HFFc6 (cell line): Measurements from ENCODE around the gene HIVEP3. TPM values are rescaled to one million over a fixed set of nuclear protein-coding genes. Genes with fewer than 3 reads are reported as not detected.

Source experiments
- DNase-seq: peaks from one replicate; pipeline ENCODE4 v3.0.0-alpha.2; 2018
- H3K27ac Mint-ChIP-seq: 2 replicates; pipeline ENCODE4 v1.8.0; 2020; ENCODE audit warnings: mild to moderate bottlenecking, mixed read lengths
- H3K27me3 Mint-ChIP-seq: 2 replicates; pipeline ENCODE4 v1.8.0; 2021; ENCODE audit warnings: mild to moderate bottlenecking, moderate library complexity, mixed read lengths; ENCODE audit not compliant: insufficient read depth
- H3K36me3 Mint-ChIP-seq: 2 replicates; pipeline ENCODE4 v1.8.0; 2021; ENCODE audit warnings: low read depth, mixed read lengths
- H3K4me1 Mint-ChIP-seq: 2 replicates; pipeline ENCODE4 v1.8.0; 2020; ENCODE audit warnings: low read depth, mixed read lengths
- H3K4me3 Mint-ChIP-seq: 2 replicates; pipeline ENCODE4 v1.8.0; 2020; ENCODE audit warnings: mild to moderate bottlenecking, moderate library complexity, mixed read lengths
- H3K9me3 Mint-ChIP-seq: 2 replicates; pipeline ENCODE4 v1.8.0; 2020; ENCODE audit warnings: mild to moderate bottlenecking, mixed read lengths
- total RNA-seq, 6 experiments: library from RNA; stranded (reverse); fragmentation: NEBNext Ultra II Directional; extraction: Animal tissue kit (Norgen Biotek cat#: 25700); gene quantifications; 2 replicates in 1 of 6; 3 replicates in 5 of 6; pipeline ENCODE4 v1.2.3, GENCODE V29; 2021
- TF ChIP-seq, protein P1 (sequence below): fragments of 200-600 bp; sonication (generic); IDR thresholded peaks from 2 replicates; pipeline ENCODE4 v1.5.0; 2021; ENCODE audit warnings: antibody characterized with exemption, mild to moderate bottlenecking

HIVEP3 gene
- total RNA-seq, 6 experiments from 2014 or later: 7.0 to 9.7 (median 7.9) TPM

- H3K4me3 Mint-ChIP-seq: no peak overlapping the region
- H3K36me3 Mint-ChIP-seq: peaks cover 4% of the 10 kb centered on the region
- H3K4me1 Mint-ChIP-seq: peaks cover 17% of the 10 kb centered on the region
- H3K27ac Mint-ChIP-seq: no peak overlapping the region
- DNase-seq: no peak
- H3K27me3 Mint-ChIP-seq: peaks cover under 1% of the 10 kb centered on the region; the same call in 1 of the 2 replicates
- TF ChIP-seq, protein P1, sequence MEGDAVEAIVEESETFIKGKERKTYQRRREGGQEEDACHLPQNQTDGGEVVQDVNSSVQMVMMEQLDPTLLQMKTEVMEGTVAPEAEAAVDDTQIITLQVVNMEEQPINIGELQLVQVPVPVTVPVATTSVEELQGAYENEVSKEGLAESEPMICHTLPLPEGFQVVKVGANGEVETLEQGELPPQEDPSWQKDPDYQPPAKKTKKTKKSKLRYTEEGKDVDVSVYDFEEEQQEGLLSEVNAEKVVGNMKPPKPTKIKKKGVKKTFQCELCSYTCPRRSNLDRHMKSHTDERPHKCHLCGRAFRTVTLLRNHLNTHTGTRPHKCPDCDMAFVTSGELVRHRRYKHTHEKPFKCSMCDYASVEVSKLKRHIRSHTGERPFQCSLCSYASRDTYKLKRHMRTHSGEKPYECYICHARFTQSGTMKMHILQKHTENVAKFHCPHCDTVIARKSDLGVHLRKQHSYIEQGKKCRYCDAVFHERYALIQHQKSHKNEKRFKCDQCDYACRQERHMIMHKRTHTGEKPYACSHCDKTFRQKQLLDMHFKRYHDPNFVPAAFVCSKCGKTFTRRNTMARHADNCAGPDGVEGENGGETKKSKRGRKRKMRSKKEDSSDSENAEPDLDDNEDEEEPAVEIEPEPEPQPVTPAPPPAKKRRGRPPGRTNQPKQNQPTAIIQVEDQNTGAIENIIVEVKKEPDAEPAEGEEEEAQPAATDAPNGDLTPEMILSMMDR: no peak
- H3K9me3 Mint-ChIP-seq: no peaks in the 10 kb centered on the region; the same call in 1 of the 2 replicates
These were observed 386.3 kb downstream of the HIVEP3 start for GRCh38 chr1:41532206-41532975.

DNA sequence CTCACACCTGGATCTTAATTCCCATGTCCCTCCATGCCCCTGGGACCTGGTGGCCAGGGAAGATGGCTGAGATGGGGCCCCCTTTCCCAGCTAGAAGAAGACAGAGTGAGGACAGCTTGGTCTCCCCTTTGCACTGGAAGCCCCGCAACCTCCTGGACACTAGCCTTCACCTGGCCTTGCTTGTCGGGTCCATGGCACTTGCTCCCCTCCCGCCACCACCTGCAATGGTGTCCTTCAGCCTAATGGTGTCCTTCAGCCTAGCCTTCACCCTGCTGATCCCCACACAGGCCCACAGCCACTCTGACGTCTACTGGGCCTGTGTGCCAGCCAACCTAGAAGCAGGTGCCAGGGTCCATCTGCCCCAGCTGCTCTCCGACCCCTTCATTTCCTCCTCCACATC lies 388.3 kb downstream of the HIVEP3 start:
- TF ChIP-seq, protein P1: no peak
- no peak overlapping the region for H3K4me3 Mint-ChIP-seq
- no peaks in the 10 kb centered on the region; the same call in 1 of the 2 replicates for H3K9me3 Mint-ChIP-seq
- DNase-seq: no peak
- no peak overlapping the region for H3K27ac Mint-ChIP-seq
- H3K4me1 Mint-ChIP-seq: no peaks in the 10 kb centered on the region
- no peaks in the 10 kb centered on the region; the same call in 1 of the 2 replicates for H3K27me3 Mint-ChIP-seq
- H3K36me3 Mint-ChIP-seq: peaks cover 4% of the 10 kb centered on the region

GRCh38 chr1:41529621-41530395 lies 388.9 kb downstream of the HIVEP3 start:
- no peak for DNase-seq
- Mint-ChIP-seq H3K4me1 (no peaks in the 10 kb centered on the region), H3K9me3 (no peaks in the 10 kb centered on the region; the same call in 1 of the 2 replicates), H3K36me3 (peaks cover 4% of the 10 kb centered on the region), H3K4me3 (no peak overlapping the region), H3K27ac (no peak overlapping the region), H3K27me3 (no peaks in the 10 kb centered on the region; the same call in 1 of the 2 replicates)
- TF ChIP-seq, protein P1: no peak

DNA sequence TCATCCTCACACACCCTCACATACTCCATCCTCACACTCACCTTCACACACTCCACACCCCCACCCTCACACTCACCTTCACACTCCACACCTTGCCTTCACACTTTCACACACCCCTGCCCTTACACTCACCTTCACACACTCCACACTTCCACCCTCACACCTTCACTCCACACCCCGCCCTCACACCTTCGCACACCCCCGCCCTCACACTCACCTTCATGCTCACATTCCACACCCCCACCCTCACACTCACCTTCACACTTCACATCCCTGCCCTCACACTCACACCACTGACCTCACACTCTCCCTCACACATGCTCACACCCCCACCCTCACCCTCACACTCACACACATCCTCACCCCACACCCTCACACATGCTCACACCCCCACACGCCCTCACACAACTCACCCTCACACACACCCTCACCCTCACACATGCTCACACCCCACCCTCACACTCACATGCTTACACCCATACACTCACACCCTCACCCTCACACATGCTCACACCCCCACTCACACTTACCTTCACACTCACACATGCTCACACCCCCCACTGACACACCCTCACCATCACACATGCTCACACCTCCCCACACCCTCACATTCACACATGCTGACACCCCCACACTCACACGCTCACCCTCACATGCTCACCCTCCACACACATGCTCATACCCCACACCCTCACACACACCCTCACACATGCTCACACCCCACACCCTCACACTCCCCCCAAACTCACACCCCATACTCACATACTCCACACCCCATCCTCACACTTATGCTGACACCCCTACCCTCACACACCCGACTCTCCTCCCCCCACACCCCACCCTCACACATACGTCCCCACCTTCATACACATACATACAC lies 389.8 kb downstream of the HIVEP3 start:
- Mint-ChIP-seq H3K36me3 (peaks cover 4% of the 10 kb centered on the region), H3K9me3 (no peaks in the 10 kb centered on the region; the same call in 1 of the 2 replicates), H3K27ac (no peak overlapping the region), H3K27me3 (no peaks in the 10 kb centered on the region; the same call in 1 of the 2 replicates), H3K4me1 (no peaks in the 10 kb centered on the region), H3K4me3 (no peak overlapping the region)
- no peak for DNase-seq
- TF ChIP-seq, protein P1: no peak

GRCh38 chr1:41528106-41528505 lies 390.6 kb downstream of the HIVEP3 start:
- Mint-ChIP-seq H3K4me1 (no peaks in the 10 kb centered on the region), H3K36me3 (peaks cover 4% of the 10 kb centered on the region), H3K4me3 (no peak overlapping the region), H3K27ac (no peak overlapping the region), H3K9me3 (no peaks in the 10 kb centered on the region; the same call in 1 of the 2 replicates), H3K27me3 (no peaks in the 10 kb centered on the region; the same call in 1 of the 2 replicates)
- TF ChIP-seq, protein P1: no peak
- no peak for DNase-seq
